ENCODE data around the gene SIAH1. TPM values are rescaled to one million over a fixed set of nuclear protein-coding genes. Genes with fewer than 3 reads are reported as not detected.
"Not testable (repeated sequence)": the region's sequence is repeated elsewhere in the genome, so short reads cannot be mapped to it uniquely, and the experiment has no call there.

SIAH1 gene
- total and polyA plus RNA-seq, 2 experiments from 2014 or later = 24.4 to 29.9 TPM

GRCh38 chr16:48422537-48422936, 37.3 kb upstream of the SIAH1 start:
- 44 to 51% methylated on average over 2 of the region's 2 CpGs for WGBS, 2 experiments (ENCODE audit: low coverage in 1 of 2, low lambda C conversion rate in 2 of 2, missing lambda C conversion rate in 2 of 2)
- no peak overlapping the region for H3K27ac ChIP-seq
- TF ChIP-seq EZH2phosphoT487 (IDR thresholded peaks at IDR 0.05; ENCODE audit: insufficient read depth, low read depth) (no peak), EZH2 (IDR thresholded peaks at IDR 0.05; ENCODE audit: insufficient read depth, poor library complexity, severe bottlenecking) (no peak)
- no peak overlapping the region for H3K4me3 ChIP-seq
- H4K20me1 ChIP-seq (ENCODE audit: insufficient read depth) = no peaks in the 10 kb centered on the region
- DNase-seq = no peak
- no peaks in the 10 kb centered on the region for H3K36me3 ChIP-seq (ENCODE audit: low read depth)
- H3K9me2 ChIP-seq (ENCODE audit: insufficient read depth) = no peaks in the 10 kb centered on the region
- no peak overlapping the region for H3K4me2 ChIP-seq (ENCODE audit: unreplicated experiment)
- H3K9me3 ChIP-seq (ENCODE audit: low read depth) = no peaks in the 10 kb centered on the region
- H3K79me2 ChIP-seq (ENCODE audit: insufficient read depth) = no peaks in the 10 kb centered on the region
- H3F3A ChIP-seq (ENCODE audit: insufficient read depth) = no peaks in the 10 kb centered on the region
- no peak overlapping the region for H2AFZ ChIP-seq
- in situ Hi-C loops (cut with MboI) = no loop called here
- H3K9ac ChIP-seq = no peak overlapping the region
- no peaks in the 10 kb centered on the region for H3K4me1 ChIP-seq (ENCODE audit: insufficient read depth)
- no peaks in the 10 kb centered on the region for H3K27me3 ChIP-seq (replicated peaks; ENCODE audit: insufficient read depth)

- Histone ChIP-seq H3K4me1 (ENCODE audit: insufficient read depth) (no peaks in the 10 kb centered on the region), H3K27ac (no peak overlapping the region), H3K4me3 (no peak overlapping the region), H3K36me3 (ENCODE audit: low read depth) (no peaks in the 10 kb centered on the region), H2AFZ (no peak overlapping the region), H3K79me2 (ENCODE audit: insufficient read depth) (no peaks in the 10 kb centered on the region), H3F3A (ENCODE audit: insufficient read depth) (no peaks in the 10 kb centered on the region), H3K9ac (no peak overlapping the region), H3K9me2 (ENCODE audit: insufficient read depth) (no peaks in the 10 kb centered on the region), H4K20me1 (ENCODE audit: insufficient read depth) (no peaks in the 10 kb centered on the region), H3K27me3 (replicated peaks; ENCODE audit: insufficient read depth) (no peaks in the 10 kb centered on the region), H3K9me3 (ENCODE audit: low read depth) (no peaks in the 10 kb centered on the region), H3K4me2 (ENCODE audit: unreplicated experiment) (no peak overlapping the region)
- no peak for DNase-seq
- in situ Hi-C loops (cut with MboI) = no loop called here
- TF ChIP-seq EZH2phosphoT487 (IDR thresholded peaks at IDR 0.05; ENCODE audit: insufficient read depth, low read depth) = no peak
- no peak for TF ChIP-seq EZH2 (IDR thresholded peaks at IDR 0.05; ENCODE audit: insufficient read depth, poor library complexity, severe bottlenecking)
- 72 to 84% methylated on average over 3 of the region's 3 CpGs for WGBS, 2 experiments (ENCODE audit: low coverage in 1 of 2, low lambda C conversion rate in 2 of 2, missing lambda C conversion rate in 2 of 2)
Measured at GRCh38 chr16:48421741-48422140, 36.5 kb upstream of the SIAH1 start.

- no peaks in the 10 kb centered on the region for H3K27me3 ChIP-seq (replicated peaks; ENCODE audit: insufficient read depth)
- H4K20me1 ChIP-seq (ENCODE audit: insufficient read depth) = no peaks in the 10 kb centered on the region
- H3K4me1 ChIP-seq (ENCODE audit: insufficient read depth) = no peaks in the 10 kb centered on the region
- H2AFZ ChIP-seq = no peak overlapping the region
- H3K79me2 ChIP-seq (ENCODE audit: insufficient read depth) = no peaks in the 10 kb centered on the region
- no peaks in the 10 kb centered on the region for H3K36me3 ChIP-seq (ENCODE audit: low read depth)
- no peaks in the 10 kb centered on the region for H3F3A ChIP-seq (ENCODE audit: insufficient read depth)
- in situ Hi-C loops (cut with MboI) = no loop called here
- H3K4me2 ChIP-seq (ENCODE audit: unreplicated experiment) = no peak overlapping the region
- H3K4me3 ChIP-seq = no peak overlapping the region
- no peak overlapping the region for H3K9ac ChIP-seq
- no peak overlapping the region for H3K27ac ChIP-seq
- 100% methylated on average over 1 of the region's 1 CpG for WGBS, 2 experiments (ENCODE audit: low coverage in 1 of 2, low lambda C conversion rate in 2 of 2, missing lambda C conversion rate in 2 of 2)
- H3K9me3 ChIP-seq (ENCODE audit: low read depth) = no peaks in the 10 kb centered on the region
- no peaks in the 10 kb centered on the region for H3K9me2 ChIP-seq (ENCODE audit: insufficient read depth)
- no peak for DNase-seq
- TF ChIP-seq EZH2 (IDR thresholded peaks at IDR 0.05; ENCODE audit: insufficient read depth, poor library complexity, severe bottlenecking) (no peak), EZH2phosphoT487 (IDR thresholded peaks at IDR 0.05; ENCODE audit: insufficient read depth, low read depth) (no peak)
Measured at GRCh38 chr16:48420437-48420836, 35.2 kb upstream of the SIAH1 start.

- DNase-seq; H3K9me3 ChIP-seq (ENCODE audit: low read depth); H3K27me3 ChIP-seq (replicated peaks; ENCODE audit: insufficient read depth); H2AFZ ChIP-seq; H3K36me3 ChIP-seq (ENCODE audit: low read depth); H3K79me2 ChIP-seq (ENCODE audit: insufficient read depth); H3K27ac ChIP-seq; H3K9me2 ChIP-seq (ENCODE audit: insufficient read depth); H3K4me1 ChIP-seq (ENCODE audit: insufficient read depth); H3K4me2 ChIP-seq (ENCODE audit: unreplicated experiment); H3K4me3 ChIP-seq; in situ Hi-C loops (cut with MboI); H4K20me1 ChIP-seq (ENCODE audit: insufficient read depth); H3K9ac ChIP-seq; H3F3A ChIP-seq (ENCODE audit: insufficient read depth): not testable (repeated sequence)
- WGBS, 2 experiments (ENCODE audit: low coverage in 1 of 2, low lambda C conversion rate in 2 of 2, missing lambda C conversion rate in 2 of 2) = 92% methylated on average over 10 to 29 of the region's 29 CpGs
Measured at GRCh38 chr16:48416617-48417016, 31.4 kb upstream of the SIAH1 start.

- Histone ChIP-seq H3K4me2 (ENCODE audit: unreplicated experiment) (no peak overlapping the region), H3K36me3 (ENCODE audit: low read depth) (no peaks in the 10 kb centered on the region), H2AFZ (no peak overlapping the region), H3K9ac (0 out of 2 replicates have a peak overlapping the region, but pooled peaks have one; percentile 15), H3K4me1 (ENCODE audit: insufficient read depth) (peaks cover 23% of the 10 kb centered on the region), H3K27ac (peak overlapping the region; percentile 65), H4K20me1 (ENCODE audit: insufficient read depth) (no peaks in the 10 kb centered on the region), H3F3A (ENCODE audit: insufficient read depth) (peaks cover 15% of the 10 kb centered on the region), H3K4me3 (no peak overlapping the region), H3K79me2 (ENCODE audit: insufficient read depth) (no peaks in the 10 kb centered on the region), H3K9me3 (ENCODE audit: low read depth) (no peaks in the 10 kb centered on the region), H3K9me2 (ENCODE audit: insufficient read depth) (no peaks in the 10 kb centered on the region), H3K27me3 (replicated peaks; ENCODE audit: insufficient read depth) (no peaks in the 10 kb centered on the region)
- 85 to 93% methylated on average over 2 of the region's 2 CpGs for WGBS, 2 experiments (ENCODE audit: low coverage in 1 of 2, low lambda C conversion rate in 2 of 2, missing lambda C conversion rate in 2 of 2)
- no peak for DNase-seq
- TF ChIP-seq EZH2 (IDR thresholded peaks at IDR 0.05; ENCODE audit: insufficient read depth, poor library complexity, severe bottlenecking) = no peak
- TF ChIP-seq EZH2phosphoT487 (IDR thresholded peaks at IDR 0.05; ENCODE audit: insufficient read depth, low read depth) = no peak
- in situ Hi-C loops (cut with MboI) = no loop called here
Measured at GRCh38 chr16:48413272-48413671, 28.1 kb upstream of the SIAH1 start.
